Lower leg skin (tissue), 3 donors: ENCODE measurements around the gene PITPNB.

Experiments
- POLR2A ChIP-seq, 2 donors: fragments of 450-650 bp; IDR thresholded peaks; one replicate each; pipeline ENCODE4 v1.6.1; 2016 to 2017; ENCODE audit warnings: antibody characterized with exemption in 2 of 2, mild to moderate bottlenecking in 1 of 2, moderate library complexity in 1 of 2
- TF ChIP-seq, protein P1 (sequence below), 3 donors: fragments of 450-650 bp; IDR thresholded peaks; one replicate each; pipeline ENCODE4 v1.5.1; 2016; ENCODE audit warnings: antibody characterized with exemption in 3 of 3, mild to moderate bottlenecking in 3 of 3, moderate library complexity in 2 of 3

DNA sequence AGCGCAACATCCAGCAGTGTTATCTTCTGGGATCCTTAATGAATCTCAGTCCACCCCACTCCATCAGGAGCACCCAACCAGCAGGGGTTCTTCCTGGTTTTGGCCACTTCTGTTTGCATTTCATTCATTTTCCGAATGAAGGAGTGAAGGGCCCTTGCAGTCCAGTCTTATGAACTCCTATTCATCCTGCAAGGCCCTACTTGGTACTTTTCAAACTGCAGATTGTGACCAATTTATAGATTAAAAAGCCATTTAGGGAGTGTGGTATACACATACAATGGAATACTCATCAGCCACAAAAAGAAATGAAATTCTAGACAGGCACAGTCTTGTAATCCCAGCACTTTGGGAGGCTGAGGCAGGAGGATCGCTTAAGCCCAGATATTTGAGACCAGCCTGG is 107.3 kb downstream of the PITPNB start:
- TF ChIP-seq, protein P1, sequence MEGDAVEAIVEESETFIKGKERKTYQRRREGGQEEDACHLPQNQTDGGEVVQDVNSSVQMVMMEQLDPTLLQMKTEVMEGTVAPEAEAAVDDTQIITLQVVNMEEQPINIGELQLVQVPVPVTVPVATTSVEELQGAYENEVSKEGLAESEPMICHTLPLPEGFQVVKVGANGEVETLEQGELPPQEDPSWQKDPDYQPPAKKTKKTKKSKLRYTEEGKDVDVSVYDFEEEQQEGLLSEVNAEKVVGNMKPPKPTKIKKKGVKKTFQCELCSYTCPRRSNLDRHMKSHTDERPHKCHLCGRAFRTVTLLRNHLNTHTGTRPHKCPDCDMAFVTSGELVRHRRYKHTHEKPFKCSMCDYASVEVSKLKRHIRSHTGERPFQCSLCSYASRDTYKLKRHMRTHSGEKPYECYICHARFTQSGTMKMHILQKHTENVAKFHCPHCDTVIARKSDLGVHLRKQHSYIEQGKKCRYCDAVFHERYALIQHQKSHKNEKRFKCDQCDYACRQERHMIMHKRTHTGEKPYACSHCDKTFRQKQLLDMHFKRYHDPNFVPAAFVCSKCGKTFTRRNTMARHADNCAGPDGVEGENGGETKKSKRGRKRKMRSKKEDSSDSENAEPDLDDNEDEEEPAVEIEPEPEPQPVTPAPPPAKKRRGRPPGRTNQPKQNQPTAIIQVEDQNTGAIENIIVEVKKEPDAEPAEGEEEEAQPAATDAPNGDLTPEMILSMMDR (IDR thresholded peaks at IDR 0.05): no peak
- no peak for TF ChIP-seq POLR2A (IDR thresholded peaks at IDR 0.05)
